Dendritic cell treated with granulocyte-macrophage colony-stimulating factor and Interleukin-4, amounts not matched to agents 40 ng/mL and 50 ng/mL, for 4 days (primary cell): ENCODE measurements around the gene FOXD4L1.
"Not testable (repeated sequence)": the region's sequence is repeated elsewhere in the genome, so short reads cannot be mapped to it uniquely, and the experiment has no call there.

ENCODE experiments used
- H3K27ac Mint-ChIP-seq: one replicate; pipeline ENCODE4 v1.8.0; 2022; ENCODE audit warnings: mild to moderate bottlenecking, mixed read lengths
- H3K27me3 Mint-ChIP-seq: one replicate; pipeline ENCODE4 v1.8.0; 2022; ENCODE audit warnings: mild to moderate bottlenecking, mixed read lengths
- H3K36me3 Mint-ChIP-seq: one replicate; pipeline ENCODE4 v1.8.0; 2022; ENCODE audit warnings: low read depth, mixed read lengths
- H3K4me1 Mint-ChIP-seq: one replicate; pipeline ENCODE4 v1.8.0; 2022; ENCODE audit warnings: low read depth, mixed read lengths
- H3K4me3 Mint-ChIP-seq: one replicate; pipeline ENCODE4 v1.8.0; 2022; ENCODE audit warnings: mild to moderate bottlenecking, moderate library complexity, mixed read lengths
- H3K9me3 Mint-ChIP-seq: one replicate; pipeline ENCODE4 v1.8.0; 2022; ENCODE audit warnings: mixed read lengths
- intact Hi-C: fragments of 100-400 bp; cut with micrococcal nuclease; formaldehyde crosslinking; loops from one replicate; pipeline ENCODE4 v1.15.0; 2022

FOXD4L1 gene

GRCh38 chr2:113541976-113542485 lies 43.6 kb downstream of the FOXD4L1 start:
- H3K9me3 Mint-ChIP-seq, result not testable (repeated sequence)
- H3K27me3 Mint-ChIP-seq, result peaks cover 15% of the 10 kb centered on the region

GRCh38 chr2:113542529-113542928 lies 44.1 kb downstream of the FOXD4L1 start:
- H3K4me1 Mint-ChIP-seq, H3K36me3 Mint-ChIP-seq, H3K27ac Mint-ChIP-seq, H3K9me3 Mint-ChIP-seq, intact Hi-C loops: not testable (repeated sequence)
- peaks cover 15% of the 10 kb centered on the region for H3K27me3 Mint-ChIP-seq
- peak overlapping the region; percentile 58 for H3K4me3 Mint-ChIP-seq

More at GRCh38 chr2:113541976-113542485, 43.6 kb downstream of the FOXD4L1 start:
- H3K36me3 Mint-ChIP-seq, H3K27ac Mint-ChIP-seq, intact Hi-C loops, H3K4me1 Mint-ChIP-seq: not testable (repeated sequence)
- peak overlapping the region; percentile 58 for H3K4me3 Mint-ChIP-seq
